AG10803 (cell line): ENCODE results near the gene PRKN.

Source experiments
- DNase-seq: peaks from one replicate; pipeline ENCODE4 v3.0.0; 2010; ENCODE audit warnings: low read depth
- H3K4me3 ChIP-seq: 2 replicates; pipeline ENCODE4 v1.5.1; 2011; ENCODE audit warnings: mild to moderate bottlenecking, low read length, control low read depth
- CTCF ChIP-seq: conservative IDR thresholded peaks from 2 replicates; pipeline ENCODE4 v1.5.1; 2011; ENCODE audit warnings: mild to moderate bottlenecking, low read length, control low read depth, inconsistent platforms

The PRKN gene

GRCh38 chr6:161745128-161745527, 982.4 kb downstream of the PRKN start:
- TF ChIP-seq CTCF: no peak
- no peak for DNase-seq
- H3K4me3 ChIP-seq: no peak overlapping the region

GRCh38 chr6:161744211-161745067, 983.1 kb downstream of the PRKN start:
- DNase-seq: no peak
- no peak overlapping the region for H3K4me3 ChIP-seq
- no peak for TF ChIP-seq CTCF

DNA sequence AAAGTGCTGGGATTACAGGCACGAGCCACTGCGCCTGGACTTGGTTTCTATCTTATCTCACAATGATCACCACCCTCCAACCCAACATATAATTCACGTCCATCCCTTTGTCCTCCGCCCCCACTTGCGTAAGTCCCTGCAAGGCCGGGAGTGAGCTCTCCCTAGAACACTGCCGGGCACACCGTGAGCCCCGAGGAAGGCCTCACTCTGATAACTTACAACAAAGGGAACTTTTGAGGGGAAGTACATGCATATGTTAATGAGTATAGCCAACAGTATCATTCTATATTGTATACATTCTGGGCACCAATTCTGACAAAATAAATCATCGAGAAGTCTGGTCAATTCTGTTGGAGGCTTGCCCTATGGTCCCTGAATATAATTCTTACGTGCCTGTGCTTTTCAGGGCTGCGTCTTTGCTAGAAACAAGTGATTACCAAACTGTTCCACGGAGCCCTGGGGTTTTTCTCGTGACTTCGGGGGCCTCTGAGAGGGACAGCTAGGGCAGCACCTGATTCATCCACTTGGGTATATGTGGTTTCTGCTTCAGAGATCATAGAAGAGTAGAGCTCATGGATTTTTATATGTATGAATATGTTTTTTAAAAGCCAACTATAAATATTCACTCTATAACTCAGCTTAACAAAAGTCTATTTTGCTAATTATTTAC, 983.9 kb downstream of the PRKN start:
- DNase-seq: no peak
- H3K4me3 ChIP-seq: no peak overlapping the region
- no peak for TF ChIP-seq CTCF

DNA sequence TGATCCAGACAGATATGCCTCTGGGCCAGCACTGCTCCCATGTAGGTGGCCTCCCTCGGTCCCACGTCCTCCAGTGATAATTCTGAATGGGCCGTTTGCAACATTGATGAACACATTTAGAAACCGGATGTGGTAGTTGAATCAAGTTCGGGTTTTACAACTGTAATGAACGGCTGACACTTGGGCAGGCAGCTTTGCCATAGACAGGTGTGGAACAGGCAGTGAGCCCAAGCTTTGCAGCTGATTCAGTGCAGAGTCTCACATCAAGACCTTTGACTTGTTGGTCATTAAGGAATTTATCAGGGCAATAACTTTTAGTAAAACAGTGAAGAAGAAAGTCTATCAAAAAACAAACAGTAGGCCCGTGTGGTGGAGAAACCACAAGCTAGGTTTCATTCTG, 987.1 kb downstream of the PRKN start:
- H3K4me3 ChIP-seq: no peak overlapping the region
- no peak for TF ChIP-seq CTCF
- no peak for DNase-seq

DNA sequence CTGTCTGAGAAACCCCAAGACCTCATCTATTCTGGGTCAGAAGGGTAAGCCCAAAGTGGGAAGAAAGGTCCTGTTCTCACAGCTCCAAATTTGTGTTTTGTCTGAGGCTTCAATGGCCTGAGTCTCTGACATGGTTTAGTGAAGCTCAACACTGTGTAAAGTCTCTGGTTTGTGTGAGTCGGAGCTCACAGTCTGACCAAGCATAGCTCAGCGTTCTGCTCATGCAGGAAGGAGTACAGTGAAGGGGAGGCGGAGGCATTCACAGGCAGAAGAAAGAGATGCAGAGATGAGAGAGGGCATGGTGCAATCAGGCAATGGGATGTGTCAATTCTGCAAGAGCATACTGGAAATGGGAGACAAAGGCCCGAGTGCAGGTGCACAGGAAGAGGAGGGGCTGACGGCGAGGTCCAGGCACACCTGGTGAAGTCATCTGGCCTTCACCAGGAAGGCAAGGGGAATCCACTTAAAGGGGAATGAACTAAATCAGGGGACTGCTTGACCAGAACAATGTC, 990.7 kb downstream of the PRKN start:
- DNase-seq: no peak
- H3K4me3 ChIP-seq: no peak overlapping the region

DNA sequence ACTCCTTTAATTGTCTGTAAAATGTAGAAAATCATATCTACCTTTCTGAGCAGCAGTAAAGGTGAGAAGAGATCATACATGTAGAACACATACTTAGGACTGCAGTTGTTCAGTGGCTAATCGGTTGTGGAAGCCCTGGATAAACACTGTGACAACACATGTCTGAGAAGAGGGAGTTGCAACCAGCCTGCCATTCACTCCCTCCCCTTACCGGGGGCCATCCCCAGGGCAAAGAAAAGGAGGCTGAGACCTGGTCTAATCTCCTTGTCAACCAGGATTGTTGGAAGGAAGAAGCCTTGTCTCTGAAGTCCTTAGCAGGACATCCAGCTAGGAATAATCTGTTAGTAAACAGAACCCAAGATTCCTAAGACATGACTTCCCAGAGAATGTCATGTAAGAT, 991.2 kb downstream of the PRKN start:
- TF ChIP-seq CTCF: no peak
- H3K4me3 ChIP-seq: no peak overlapping the region
- DNase-seq: no peak

More for the DNA sequence above, 990.7 kb downstream of the PRKN start:
- TF ChIP-seq CTCF: no peak

- no peak for TF ChIP-seq CTCF
- DNase-seq: no peak
- no peak overlapping the region for H3K4me3 ChIP-seq
Observed at GRCh38 chr6:161732594-161732993, 995.0 kb downstream of the PRKN start.
